HUES64 (cell line): ENCODE measurements around the gene MAPKBP1.

Experiments used
- H3K27ac ChIP-seq: 2 replicates; pipeline ENCODE4 v1.7.0; 2013; ENCODE audit warnings: low read depth, low read length, inconsistent platforms
- H3K27me3 ChIP-seq: 2 replicates; pipeline ENCODE4 v1.6.1; 2013; ENCODE audit warnings: mild to moderate bottlenecking, low read length; ENCODE audit not compliant: insufficient read depth
- H3K36me3 ChIP-seq: 2 replicates; pipeline ENCODE4 v1.6.1; 2013; ENCODE audit warnings: mild to moderate bottlenecking, low read length; ENCODE audit not compliant: insufficient read depth
- H3K4me1 ChIP-seq: 2 replicates; pipeline ENCODE4 v1.6.1; 2013; ENCODE audit warnings: mild to moderate bottlenecking, low read length, moderate library complexity; ENCODE audit not compliant: insufficient read depth
- H3K4me3 ChIP-seq: 2 replicates; pipeline ENCODE4 v1.5.1; 2013; ENCODE audit warnings: mild to moderate bottlenecking, low read length, moderate library complexity
- H3K9ac ChIP-seq: 2 replicates; pipeline ENCODE4 v1.6.1; 2013; ENCODE audit warnings: mild to moderate bottlenecking, low read depth, low read length
- H3K9me3 ChIP-seq: 2 replicates; pipeline ENCODE4 v1.6.1; 2013; ENCODE audit warnings: low read depth, low read length; ENCODE audit not compliant: insufficient read depth
- whole genome bisulfite sequencing: fragments of 150-250, 120-280 bp; methylation state at CpG from one replicate; pipeline ENCODE4 v1.1.7; 2013; ENCODE audit warnings: missing lambda C conversion rate; 5-methylcytosine and 5-hydroxymethylcytosine counted together

Gene MAPKBP1

GRCh38 chr15:41850482-41851166, 76.3 kb downstream of the MAPKBP1 start:
- Histone ChIP-seq H3K9ac (no peak overlapping the region), H3K9me3 (no peaks in the 10 kb centered on the region), H3K36me3 (peaks cover 24% of the 10 kb centered on the region), H3K27me3 (no peaks in the 10 kb centered on the region), H3K4me1 (0 out of 2 replicates have a peak, but pooled peaks cover 2% of the 10 kb centered on the region), H3K27ac (no peak overlapping the region), H3K4me3 (no peak overlapping the region)
- 89% methylated on average over 16 of the region's 16 CpGs for WGBS

- no peak overlapping the region for H3K9ac ChIP-seq
- 0 out of 2 replicates have a peak, but pooled peaks cover 2% of the 10 kb centered on the region for H3K4me1 ChIP-seq
- no peaks in the 10 kb centered on the region for H3K9me3 ChIP-seq
- H3K4me3 ChIP-seq, result no peak overlapping the region
- no peak overlapping the region for H3K27ac ChIP-seq
- H3K27me3 ChIP-seq, result no peaks in the 10 kb centered on the region
- 86% methylated on average over 11 of the region's 11 CpGs for WGBS
- peaks cover 21% of the 10 kb centered on the region for H3K36me3 ChIP-seq
Measured at GRCh38 chr15:41851167-41851523, 76.9 kb downstream of the MAPKBP1 start.

- no peaks in the 10 kb centered on the region for H3K9me3 ChIP-seq
- no peak overlapping the region for H3K27ac ChIP-seq
- no peaks in the 10 kb centered on the region for H3K27me3 ChIP-seq
- no peak overlapping the region for H3K9ac ChIP-seq
- H3K4me3 ChIP-seq, result no peak overlapping the region
- 0 out of 2 replicates have a peak, but pooled peaks cover 2% of the 10 kb centered on the region for H3K4me1 ChIP-seq
- WGBS, result 93% methylated on average over 8 of the region's 8 CpGs
- H3K36me3 ChIP-seq, result peaks cover 14% of the 10 kb centered on the region
Measured at GRCh38 chr15:41851755-41852370, 77.6 kb downstream of the MAPKBP1 start.

GRCh38 chr15:41852736-41853590, 78.7 kb downstream of the MAPKBP1 start:
- H3K9ac ChIP-seq, result no peak overlapping the region
- H3K27me3 ChIP-seq, result no peaks in the 10 kb centered on the region
- H3K4me3 ChIP-seq, result no peak overlapping the region
- 0 out of 2 replicates have a peak, but pooled peaks cover 2% of the 10 kb centered on the region for H3K4me1 ChIP-seq
- H3K36me3 ChIP-seq, result peaks cover 4% of the 10 kb centered on the region; the same call in 1 of the 2 replicates
- no peak overlapping the region for H3K27ac ChIP-seq
- H3K9me3 ChIP-seq, result no peaks in the 10 kb centered on the region
- 83% methylated on average over 17 of the region's 17 CpGs for WGBS

GRCh38 chr15:41853831-41854230, 79.5 kb downstream of the MAPKBP1 start:
- H3K9ac ChIP-seq, result no peak overlapping the region
- no peaks in the 10 kb centered on the region for H3K36me3 ChIP-seq
- H3K27me3 ChIP-seq, result no peaks in the 10 kb centered on the region
- 91% methylated on average over 10 of the region's 10 CpGs for WGBS
- H3K9me3 ChIP-seq, result no peaks in the 10 kb centered on the region
- no peak overlapping the region for H3K4me3 ChIP-seq
- no peak overlapping the region for H3K27ac ChIP-seq
- H3K4me1 ChIP-seq, result 0 out of 2 replicates have a peak, but pooled peaks cover 2% of the 10 kb centered on the region

GRCh38 chr15:41854443-41854842, 80.2 kb downstream of the MAPKBP1 start:
- no peak overlapping the region for H3K4me3 ChIP-seq
- H3K4me1 ChIP-seq, result 0 out of 2 replicates have a peak, but pooled peaks cover 2% of the 10 kb centered on the region
- H3K9ac ChIP-seq, result no peak overlapping the region
- no peak overlapping the region for H3K27ac ChIP-seq
- 91% methylated on average over 9 of the region's 9 CpGs for WGBS
- H3K9me3 ChIP-seq, result no peaks in the 10 kb centered on the region
- H3K36me3 ChIP-seq, result no peaks in the 10 kb centered on the region
- no peaks in the 10 kb centered on the region for H3K27me3 ChIP-seq

GRCh38 chr15:41855261-41855961, 81.1 kb downstream of the MAPKBP1 start:
- H3K27me3 ChIP-seq, result no peaks in the 10 kb centered on the region
- H3K4me1 ChIP-seq, result 0 out of 2 replicates have a peak, but pooled peaks cover 2% of the 10 kb centered on the region
- WGBS, result 77% methylated on average over 30 of the region's 30 CpGs
- no peaks in the 10 kb centered on the region for H3K36me3 ChIP-seq
- no peak overlapping the region for H3K9ac ChIP-seq
- no peak overlapping the region for H3K4me3 ChIP-seq
- no peak overlapping the region for H3K27ac ChIP-seq
- no peaks in the 10 kb centered on the region for H3K9me3 ChIP-seq

GRCh38 chr15:41856262-41856661, 82.0 kb downstream of the MAPKBP1 start:
- Histone ChIP-seq H3K4me3 (no peak overlapping the region), H3K27ac (no peak overlapping the region), H3K4me1 (0 out of 2 replicates have a peak, but pooled peaks cover 2% of the 10 kb centered on the region), H3K9ac (no peak overlapping the region), H3K27me3 (no peaks in the 10 kb centered on the region), H3K9me3 (no peaks in the 10 kb centered on the region), H3K36me3 (no peaks in the 10 kb centered on the region)
- 94% methylated on average over 17 of the region's 17 CpGs for WGBS

- no peak overlapping the region for H3K9ac ChIP-seq
- H3K4me3 ChIP-seq, result no peak overlapping the region
- 0 out of 2 replicates have a peak, but pooled peaks cover 2% of the 10 kb centered on the region for H3K4me1 ChIP-seq
- H3K36me3 ChIP-seq, result no peaks in the 10 kb centered on the region
- 94% methylated on average over 12 of the region's 12 CpGs for WGBS
- no peaks in the 10 kb centered on the region for H3K9me3 ChIP-seq
- H3K27ac ChIP-seq, result no peak overlapping the region
- H3K27me3 ChIP-seq, result no peaks in the 10 kb centered on the region
Measured at GRCh38 chr15:41856716-41857115, 82.4 kb downstream of the MAPKBP1 start.

- 96% methylated on average over 9 of the region's 9 CpGs for WGBS
- 0 out of 2 replicates have a peak, but pooled peaks cover 2% of the 10 kb centered on the region for H3K4me1 ChIP-seq
Measured at GRCh38 chr15:41857316-41857715, 83.0 kb downstream of the MAPKBP1 start.

More at GRCh38 chr15:41857316-41857715, 83.0 kb downstream of the MAPKBP1 start:
- Histone ChIP-seq H3K27ac (no peak overlapping the region), H3K9ac (no peak overlapping the region), H3K4me3 (no peak overlapping the region), H3K27me3 (no peaks in the 10 kb centered on the region), H3K9me3 (no peaks in the 10 kb centered on the region), H3K36me3 (no peaks in the 10 kb centered on the region)
